HFFc6 (cell line): ENCODE results near the gene HACD3. TPM values are rescaled to one million over a fixed set of nuclear protein-coding genes. Genes with fewer than 3 reads are reported as not detected.
"Not testable (repeated sequence)": the region's sequence is repeated elsewhere in the genome, so short reads cannot be mapped to it uniquely, and the experiment has no call there.

Source experiments
- DNase-seq: peaks from one replicate; pipeline ENCODE4 v3.0.0-alpha.2; 2018
- H3K27ac Mint-ChIP-seq: 2 replicates; pipeline ENCODE4 v1.8.0; 2020; ENCODE audit warnings: mild to moderate bottlenecking, mixed read lengths
- H3K27me3 Mint-ChIP-seq: 2 replicates; pipeline ENCODE4 v1.8.0; 2021; ENCODE audit warnings: mild to moderate bottlenecking, moderate library complexity, mixed read lengths; ENCODE audit not compliant: insufficient read depth
- H3K36me3 Mint-ChIP-seq: 2 replicates; pipeline ENCODE4 v1.8.0; 2021; ENCODE audit warnings: low read depth, mixed read lengths
- H3K4me1 Mint-ChIP-seq: 2 replicates; pipeline ENCODE4 v1.8.0; 2020; ENCODE audit warnings: low read depth, mixed read lengths
- H3K4me3 Mint-ChIP-seq: 2 replicates; pipeline ENCODE4 v1.8.0; 2020; ENCODE audit warnings: mild to moderate bottlenecking, moderate library complexity, mixed read lengths
- H3K9me3 Mint-ChIP-seq: 2 replicates; pipeline ENCODE4 v1.8.0; 2020; ENCODE audit warnings: mild to moderate bottlenecking, mixed read lengths
- CTCF ChIP-seq: fragments of 200-600 bp; sonication (generic); IDR thresholded peaks from 2 replicates; pipeline ENCODE4 v1.5.0; 2021; ENCODE audit warnings: antibody characterized with exemption, mild to moderate bottlenecking
- total RNA-seq, 6 experiments: library from RNA; stranded (reverse); fragmentation: NEBNext Ultra II Directional; extraction: Animal tissue kit (Norgen Biotek cat#: 25700); gene quantifications; 2 replicates in 1 of 6; 3 replicates in 5 of 6; pipeline ENCODE4 v1.2.3, GENCODE V29; 2021

HACD3 gene
- total RNA-seq, 6 experiments from 2014 or later, result 58.7 to 71.1 (median 65.7) TPM

GRCh38 chr15:65550681-65551098 is 20.4 kb downstream of the HACD3 start:
- TF ChIP-seq CTCF, result no peak
- no peaks in the 10 kb centered on the region for H3K9me3 Mint-ChIP-seq
- peaks cover 16% of the 10 kb centered on the region for H3K4me1 Mint-ChIP-seq
- peaks cover 2% of the 10 kb centered on the region; the same call in 1 of the 2 replicates for H3K27me3 Mint-ChIP-seq
- peaks cover 20% of the 10 kb centered on the region for H3K36me3 Mint-ChIP-seq
- H3K27ac Mint-ChIP-seq, result no peak overlapping the region
- peak; percentile 1 for DNase-seq
- no peak overlapping the region for H3K4me3 Mint-ChIP-seq

- peaks cover 16% of the 10 kb centered on the region for H3K4me1 Mint-ChIP-seq
- peaks cover 2% of the 10 kb centered on the region; the same call in 1 of the 2 replicates for H3K27me3 Mint-ChIP-seq
- no peak for TF ChIP-seq CTCF
- H3K9me3 Mint-ChIP-seq, result no peaks in the 10 kb centered on the region
- DNase-seq, result no peak
- H3K4me3 Mint-ChIP-seq, result no peak overlapping the region
- no peak overlapping the region for H3K27ac Mint-ChIP-seq
- H3K36me3 Mint-ChIP-seq, result peaks cover 20% of the 10 kb centered on the region
Observed at GRCh38 chr15:65551183-65551582, 20.9 kb downstream of the HACD3 start.

GRCh38 chr15:65552851-65553250 is 22.6 kb downstream of the HACD3 start:
- Mint-ChIP-seq H3K36me3 (peaks cover 22% of the 10 kb centered on the region), H3K4me1 (peaks cover 15% of the 10 kb centered on the region)
- H3K27me3 Mint-ChIP-seq, H3K27ac Mint-ChIP-seq, DNase-seq, H3K4me3 Mint-ChIP-seq, H3K9me3 Mint-ChIP-seq: not testable (repeated sequence)

- peaks cover 2% of the 10 kb centered on the region; the same call in 1 of the 2 replicates for H3K27me3 Mint-ChIP-seq
- no peak overlapping the region for H3K4me3 Mint-ChIP-seq
- TF ChIP-seq CTCF, result no peak
- peaks cover 22% of the 10 kb centered on the region for H3K4me1 Mint-ChIP-seq
- no peaks in the 10 kb centered on the region for H3K9me3 Mint-ChIP-seq
- H3K36me3 Mint-ChIP-seq, result peaks cover 27% of the 10 kb centered on the region
- H3K27ac Mint-ChIP-seq, result no peak overlapping the region
- DNase-seq, result no peak
Observed at GRCh38 chr15:65553691-65554090, 23.4 kb downstream of the HACD3 start.

- H3K27me3 Mint-ChIP-seq, result peaks cover 2% of the 10 kb centered on the region; the same call in 1 of the 2 replicates
- H3K27ac Mint-ChIP-seq, result no peak overlapping the region
- no peaks in the 10 kb centered on the region for H3K9me3 Mint-ChIP-seq
- no peak for DNase-seq
- no peak for TF ChIP-seq CTCF
- H3K4me1 Mint-ChIP-seq, result peaks cover 19% of the 10 kb centered on the region
- H3K36me3 Mint-ChIP-seq, result peaks cover 36% of the 10 kb centered on the region
- no peak overlapping the region for H3K4me3 Mint-ChIP-seq
Observed at GRCh38 chr15:65556622-65557021, 26.4 kb downstream of the HACD3 start.

GRCh38 chr15:65558336-65558735 is 28.1 kb downstream of the HACD3 start:
- peaks cover 19% of the 10 kb centered on the region for H3K4me1 Mint-ChIP-seq
- H3K36me3 Mint-ChIP-seq, result peaks cover 38% of the 10 kb centered on the region
- H3K27ac Mint-ChIP-seq, result peak overlapping the region; percentile 57; the same call in 1 of the 2 replicates
- H3K9me3 Mint-ChIP-seq, result no peaks in the 10 kb centered on the region
- no peak overlapping the region for H3K4me3 Mint-ChIP-seq
- peak; percentile 27 for DNase-seq
- no peak for TF ChIP-seq CTCF
- peaks cover 2% of the 10 kb centered on the region; the same call in 1 of the 2 replicates for H3K27me3 Mint-ChIP-seq
